Central memory CD4-positive, alpha-beta T cell (primary cell): ENCODE results near the gene NEDD4L.
"Not testable (repeated sequence)": the region's sequence is repeated elsewhere in the genome, so short reads cannot be mapped to it uniquely, and the experiment has no call there.

Experiments
- DNase-seq: peaks from one replicate; pipeline ENCODE4 v3.0.0; 2022

Gene NEDD4L

GRCh38 chr18:58027341-58027740 is 16.7 kb upstream of the NEDD4L start:
- no peak for DNase-seq

GRCh38 chr18:58028109-58028784 is 15.8 kb upstream of the NEDD4L start:
- DNase-seq: no peak

- DNase-seq: no peak
Observed at GRCh38 chr18:58032233-58032632, 11.8 kb upstream of the NEDD4L start.

GRCh38 chr18:58033216-58033615 is 10.8 kb upstream of the NEDD4L start:
- DNase-seq: no peak

GRCh38 chr18:58034370-58034769 is 9.7 kb upstream of the NEDD4L start:
- no peak for DNase-seq

GRCh38 chr18:58037163-58037562 is 6.9 kb upstream of the NEDD4L start:
- DNase-seq: no peak

GRCh38 chr18:58038063-58038462 is 6.0 kb upstream of the NEDD4L start:
- no peak for DNase-seq

- no peak for DNase-seq
Observed at GRCh38 chr18:58041633-58042032, 2.4 kb upstream of the NEDD4L start.

- peak; percentile 6 for DNase-seq
Observed at GRCh38 chr18:58042826-58043490, 1.1 kb upstream of the NEDD4L start.

- DNase-seq: peak; percentile 25
Observed at GRCh38 chr18:58044370-58045241, 580 bp downstream of the NEDD4L start.

GRCh38 chr18:58045242-58046092 is 1.4 kb downstream of the NEDD4L start:
- peak; percentile 10 for DNase-seq

- DNase-seq: no peak
Observed at GRCh38 chr18:58046093-58046793, 2.2 kb downstream of the NEDD4L start.

GRCh38 chr18:58046794-58047555 is 2.9 kb downstream of the NEDD4L start:
- no peak for DNase-seq

- no peak for DNase-seq
Observed at GRCh38 chr18:58047556-58047882, 3.5 kb downstream of the NEDD4L start.

GRCh38 chr18:58048081-58048642 is 4.1 kb downstream of the NEDD4L start:
- DNase-seq: no peak

GRCh38 chr18:58049000-58049688 is 5.1 kb downstream of the NEDD4L start:
- DNase-seq: no peak

- DNase-seq: not testable (repeated sequence)
Observed at GRCh38 chr18:58050963-58051362, 6.9 kb downstream of the NEDD4L start.

- DNase-seq: no peak
Observed at GRCh38 chr18:58051765-58052460, 7.9 kb downstream of the NEDD4L start.

GRCh38 chr18:58052960-58053359 is 8.9 kb downstream of the NEDD4L start:
- no peak for DNase-seq
